ENCODE data around the gene DNAH2. TPM values are rescaled to one million over a fixed set of nuclear protein-coding genes. Genes with fewer than 3 reads are reported as not detected.
A peak's percentile ranks its signal among the peaks of the same experiment; 100 is the strongest.

Gene DNAH2
- total RNA-seq, 1 experiment from 2014 or later = 2.0 TPM

GRCh38 chr17:7803981-7804380, 86.4 kb downstream of the DNAH2 start:
- H3K9me2 ChIP-seq (ENCODE audit: insufficient read depth) = no peaks in the 10 kb centered on the region
- H3K36me3 ChIP-seq (ENCODE audit: control insufficient read depth in 1 of 2, insufficient read depth in 2 of 2, low read length in 2 of 2) = no peaks in the 10 kb centered on the region
- peak overlapping the region; percentile 17; the same call in 1 of the 2 replicates for H3K9ac ChIP-seq (ENCODE audit: low read length)
- peak overlapping the region; percentile 51 for H2AFZ ChIP-seq (ENCODE audit: low read depth, low read length, poor library complexity, severe bottlenecking)
- H3K27ac ChIP-seq (ENCODE audit: low read depth, low read length) = no peak overlapping the region
- TF ChIP-seq CEBPB (IDR thresholded peaks at IDR 0.05; ENCODE audit: low read depth) = no peak
- no peak for TF ChIP-seq SRF (IDR thresholded peaks at IDR 0.05; ENCODE audit: low read depth)
- TF ChIP-seq RAD21 (IDR thresholded peaks at IDR 0.05; ENCODE audit: low read depth) = no peak
- no peak for TF ChIP-seq SIN3A (IDR thresholded peaks at IDR 0.05; ENCODE audit: low read depth)
- no peak for TF ChIP-seq POLR2AphosphoS5 (IDR thresholded peaks at IDR 0.05; ENCODE audit: low read depth, low read length)
- TF ChIP-seq CBX3 (IDR thresholded peaks at IDR 0.05; ENCODE audit: low read depth) = no peak
- TF ChIP-seq CTCF (IDR thresholded peaks at IDR 0.05 in 2 of 3, conservative IDR thresholded peaks at IDR 0.05 in 1 of 3; ENCODE audit: borderline replicate concordance in 1 of 3, insufficient read depth in 1 of 3, low read depth in 2 of 3, low read length in 2 of 3) = no peak
- TF ChIP-seq EGR1 (IDR thresholded peaks at IDR 0.05; ENCODE audit: low read depth) = no peak
- no peak for TF ChIP-seq YY1 (IDR thresholded peaks at IDR 0.05; ENCODE audit: extremely low read depth, insufficient replicate concordance, low read depth, low read length)
- no peaks in the 10 kb centered on the region for H3K9me3 ChIP-seq (ENCODE audit: control insufficient read depth in 1 of 2, insufficient read depth in 1 of 2, low read depth in 1 of 2, low read length in 2 of 2)
- peaks cover 5 to 12% of the 10 kb centered on the region in 2 experiments; a peak in 2 of 4 replicates for H3K4me1 ChIP-seq (ENCODE audit: control insufficient read depth in 1 of 2, insufficient read depth in 2 of 2, low read length in 2 of 2)
- H4K20me1 ChIP-seq (ENCODE audit: insufficient read depth) = no peaks in the 10 kb centered on the region
- peak; percentile 84 for ATAC-seq
- RAD21 ChIA-PET (ENCODE audit: low non-redundant PET in 1 of 2, low total read pairs in 2 of 2, uncharacterized antibody in 2 of 2, unreplicated experiment in 2 of 2) = no interaction called here
- H3K79me2 ChIP-seq (ENCODE audit: insufficient read depth, low read length) = no peaks in the 10 kb centered on the region
- POLR2A ChIA-PET = interaction anchor here (1.3 kb wide), 1 partner anchor 53 kb away, joined by 3 read pairs; the partner anchor contains the start of gene NAA38
- BruUV-seq (replicated peaks) = no TSS peak
- intact Hi-C loops (cut with micrococcal nuclease) = no loop called here
- CTCF ChIA-PET = interaction anchor here (1.0 kb wide), 1 partner anchor 21 kb away, joined by 3 read pairs; no protein-coding TSS in a partner anchor
- no peaks in the 10 kb centered on the region for H3K27me3 ChIP-seq (ENCODE audit: insufficient read depth, low read length)
- peak overlapping the region; percentile 49 for H3K4me2 ChIP-seq (ENCODE audit: low read length)
- H3K4me3 ChIP-seq (replicated peaks in 1 of 2; ENCODE audit: low read depth in 1 of 2, low read length in 2 of 2) = peak overlapping the region in 1 of 2 experiments; percentile 25; a peak in 1 of 4 replicates
- no peak for DNase-seq (ENCODE audit: low read depth, low spot score)
